Gastroesophageal sphincter (tissue), 4 donors: ENCODE measurements around the gene FHIT. TPM values are rescaled to one million over a fixed set of nuclear protein-coding genes. Genes with fewer than 3 reads are reported as not detected.

Experiments
- ATAC-seq: fragments of 150-250 bp; one replicate; pipeline ENCODE4 v1.9.1; 2016; ENCODE audit warnings: mild to moderate bottlenecking, moderate library complexity
- H3K27ac ChIP-seq, 4 donors: fragments of 200-600 bp; sonication (generic) in 3 of 4; 1 replicate in 3 of 4; 2 replicates in 1 of 4; pipeline ENCODE4 v1.5.1; 2016 to 2019
- H3K27me3 ChIP-seq: fragments of 200-600 bp; sonication (generic); one replicate; pipeline ENCODE4 v1.5.1; 2019
- H3K36me3 ChIP-seq, 2 donors: fragments of 200-600 bp; sonication (generic); one replicate each; pipeline ENCODE4 v1.5.1; 2019; ENCODE audit warnings: control low read depth in 1 of 2
- H3K4me1 ChIP-seq, 3 donors: fragments of 200-600 bp; sonication (generic); 1 replicate in 2 of 3; 2 replicates in 1 of 3; pipeline ENCODE4 v1.5.1; 2016 to 2019; ENCODE audit warnings: control low read depth in 2 of 3
- H3K4me3 ChIP-seq, 2 donors: fragments of 200-600 bp; sonication (generic); one replicate each; pipeline ENCODE4 v1.5.1; 2019; ENCODE audit warnings: mild to moderate bottlenecking in 1 of 2, moderate library complexity in 1 of 2
- H3K9me3 ChIP-seq, 3 donors: fragments of 200-600 bp; sonication (generic); one replicate each; pipeline ENCODE4 v1.5.1; 2017 to 2019; ENCODE audit warnings: control low read depth in 2 of 3
- CTCF ChIP-seq, 4 experiments: fragments of 200-600 bp in 2 of 4; fragments of 450-650 bp in 2 of 4; sonication (generic) in 1 of 4; IDR thresholded peaks; one replicate each; pipeline ENCODE4 v1.5.1; 2017 to 2019; ENCODE audit warnings: antibody characterized with exemption in 4 of 4, mild to moderate bottlenecking in 2 of 4, moderate library complexity in 2 of 4
- EP300 ChIP-seq: sonication (generic); formaldehyde crosslinking; IDR thresholded peaks from one replicate; pipeline ENCODE4 v1.6.1; 2017; ENCODE audit warnings: antibody characterized with exemption, mild to moderate bottlenecking
- POLR2A ChIP-seq, 2 donors: fragments of 450-650 bp; IDR thresholded peaks; one replicate each; pipeline ENCODE4 v1.6.1; 2017; ENCODE audit warnings: antibody characterized with exemption in 2 of 2, mild to moderate bottlenecking in 2 of 2, moderate library complexity in 1 of 2
- POLR2AphosphoS5 ChIP-seq: sonication (generic); formaldehyde crosslinking; IDR thresholded peaks from one replicate; pipeline ENCODE4 v1.6.1; 2017; ENCODE audit warnings: antibody characterized with exemption
- WGBS, 2 donors: methylation state at CpG; one replicate each; pipeline ENCODE4 v1.1.5; 2018; ENCODE audit warnings: low coverage in 1 of 2; 5-methylcytosine and 5-hydroxymethylcytosine counted together
- total RNA-seq, 4 donors: library from RNA; depleted of rRNA; stranded (reverse); fragments of >200 nt; gene quantifications; one replicate each; pipeline ENCODE4 v1.1.0, GENCODE V29; 2016

The FHIT gene
- total RNA-seq, 4 donors from 2014 or later = 1.4 to 7.3 (median 3.9) TPM

- H3K4me1 ChIP-seq = no peaks in the 10 kb centered on the region
- H3K27ac ChIP-seq = no peak overlapping the region
- no peaks in the 10 kb centered on the region for H3K36me3 ChIP-seq
- no peaks in the 10 kb centered on the region for H3K9me3 ChIP-seq
- ATAC-seq = no peak
- TF ChIP-seq POLR2AphosphoS5 = no peak
- no peak for TF ChIP-seq POLR2A (IDR thresholded peaks at IDR 0.05)
- TF ChIP-seq CTCF (IDR thresholded peaks at IDR 0.05) = no peak
- no peak for TF ChIP-seq EP300
- H3K4me3 ChIP-seq = no peak overlapping the region
- no peaks in the 10 kb centered on the region for H3K27me3 ChIP-seq
- WGBS, 2 donors = 95% methylated on average over 6 of the region's 6 CpGs; no CpG with 5 or more reads in 1 of the 2 donors
Observed at GRCh38 chr3:60277361-60277800, 973.9 kb downstream of the FHIT start.

GRCh38 chr3:60276615-60277014 lies 974.6 kb downstream of the FHIT start:
- Histone ChIP-seq H3K4me3 (no peak overlapping the region), H3K4me1 (no peaks in the 10 kb centered on the region), H3K27me3 (no peaks in the 10 kb centered on the region), H3K27ac (no peak overlapping the region), H3K36me3 (no peaks in the 10 kb centered on the region), H3K9me3 (no peaks in the 10 kb centered on the region)
- TF ChIP-seq POLR2AphosphoS5 (no peak), POLR2A (IDR thresholded peaks at IDR 0.05) (no peak), CTCF (IDR thresholded peaks at IDR 0.05) (no peak), EP300 (no peak)
- no peak for ATAC-seq
- 63 to 82% methylated on average over 1 to 2 of the region's 2 CpGs for WGBS, 2 donors

GRCh38 chr3:60274646-60275045 lies 976.6 kb downstream of the FHIT start:
- no peaks in the 10 kb centered on the region for H3K9me3 ChIP-seq
- no peak overlapping the region for H3K4me3 ChIP-seq
- no peak for ATAC-seq
- H3K36me3 ChIP-seq = no peaks in the 10 kb centered on the region
- TF ChIP-seq POLR2A (IDR thresholded peaks at IDR 0.05) (no peak), POLR2AphosphoS5 (no peak), EP300 (no peak), CTCF (IDR thresholded peaks at IDR 0.05) (no peak)
- H3K4me1 ChIP-seq = no peaks in the 10 kb centered on the region
- H3K27me3 ChIP-seq = no peaks in the 10 kb centered on the region
- H3K27ac ChIP-seq = no peak overlapping the region

- TF ChIP-seq CTCF (IDR thresholded peaks at IDR 0.05) = no peak
- TF ChIP-seq POLR2AphosphoS5 = no peak
- TF ChIP-seq POLR2A (IDR thresholded peaks at IDR 0.05) = no peak
- no peak for TF ChIP-seq EP300
- H3K36me3 ChIP-seq = no peaks in the 10 kb centered on the region
- no peak for ATAC-seq
- H3K4me3 ChIP-seq = no peak overlapping the region
- no peaks in the 10 kb centered on the region for H3K9me3 ChIP-seq
- WGBS, 2 donors = 79 to 91% methylated on average over 2 of the region's 2 CpGs
- H3K27me3 ChIP-seq = no peaks in the 10 kb centered on the region
- no peaks in the 10 kb centered on the region for H3K4me1 ChIP-seq
- no peak overlapping the region for H3K27ac ChIP-seq
Observed at GRCh38 chr3:60274098-60274497, 977.2 kb downstream of the FHIT start.

- WGBS, 2 donors = 94 to 100% methylated on average over 3 to 7 of the region's 7 CpGs
- Histone ChIP-seq H3K4me1 (no peaks in the 10 kb centered on the region), H3K4me3 (no peak overlapping the region), H3K9me3 (no peaks in the 10 kb centered on the region), H3K27me3 (no peaks in the 10 kb centered on the region), H3K27ac (no peak overlapping the region), H3K36me3 (no peaks in the 10 kb centered on the region)
- TF ChIP-seq EP300 (no peak), POLR2A (IDR thresholded peaks at IDR 0.05) (no peak), POLR2AphosphoS5 (no peak), CTCF (IDR thresholded peaks at IDR 0.05) (no peak)
- no peak for ATAC-seq
Observed at GRCh38 chr3:60269829-60270266, 981.4 kb downstream of the FHIT start.
